ENCODE data around the gene PTPRF.
A peak's percentile ranks its signal among the peaks of the same experiment; 100 is the strongest.

The PTPRF gene

GRCh38 chr1:43552059-43552742 is 21.5 kb downstream of the PTPRF start:
- no peaks in the 10 kb centered on the region for H3K36me3 Mint-ChIP-seq
- peaks cover 13% of the 10 kb centered on the region for H3K4me1 Mint-ChIP-seq
- H3K9me3 Mint-ChIP-seq, result no peaks in the 10 kb centered on the region
- H3K27ac Mint-ChIP-seq, result no peak overlapping the region
- no peak overlapping the region for H3K4me3 Mint-ChIP-seq
- H3K27me3 Mint-ChIP-seq, result peaks cover 12% of the 10 kb centered on the region

DNA sequence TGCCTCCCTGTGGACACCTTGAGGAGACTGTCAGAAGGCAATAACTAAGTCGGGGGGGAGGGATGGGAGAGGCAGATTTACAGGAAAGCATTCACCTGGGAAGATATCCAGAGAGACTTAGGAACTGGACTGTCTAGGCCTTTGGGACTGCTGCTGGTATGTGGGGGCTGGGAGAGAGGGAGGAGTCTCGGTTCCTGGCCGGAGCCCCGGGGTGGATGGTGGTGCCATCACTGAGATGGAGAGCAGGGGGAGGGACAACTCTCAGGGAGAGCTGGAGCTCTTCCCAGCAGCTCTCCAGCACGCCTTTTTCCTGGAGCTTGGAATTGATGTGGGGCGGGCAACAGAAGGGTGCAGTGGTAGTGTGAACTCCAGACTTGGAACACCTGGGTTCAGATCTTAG is 22.1 kb downstream of the PTPRF start:
- H3K4me3 Mint-ChIP-seq, result no peak overlapping the region
- H3K27me3 Mint-ChIP-seq, result peaks cover 10% of the 10 kb centered on the region
- peaks cover 13% of the 10 kb centered on the region for H3K4me1 Mint-ChIP-seq
- no peak overlapping the region for H3K27ac Mint-ChIP-seq
- no peaks in the 10 kb centered on the region for H3K36me3 Mint-ChIP-seq
- H3K9me3 Mint-ChIP-seq, result no peaks in the 10 kb centered on the region

GRCh38 chr1:43554444-43554992 is 23.8 kb downstream of the PTPRF start:
- Mint-ChIP-seq H3K4me3 (no peak overlapping the region), H3K9me3 (no peaks in the 10 kb centered on the region)

GRCh38 chr1:43556782-43557181 is 26.1 kb downstream of the PTPRF start:
- H3K36me3 Mint-ChIP-seq, result no peaks in the 10 kb centered on the region
- H3K27me3 Mint-ChIP-seq, result no peaks in the 10 kb centered on the region
- H3K9me3 Mint-ChIP-seq, result no peaks in the 10 kb centered on the region
- peaks cover 4% of the 10 kb centered on the region for H3K4me1 Mint-ChIP-seq
- H3K4me3 Mint-ChIP-seq, result no peak overlapping the region
- no peak overlapping the region for H3K27ac Mint-ChIP-seq

More at GRCh38 chr1:43554444-43554992, 23.8 kb downstream of the PTPRF start:
- no peaks in the 10 kb centered on the region for H3K36me3 Mint-ChIP-seq
- peaks cover 13% of the 10 kb centered on the region for H3K4me1 Mint-ChIP-seq
- H3K27me3 Mint-ChIP-seq, result peaks cover 10% of the 10 kb centered on the region
- no peak overlapping the region for H3K27ac Mint-ChIP-seq

GRCh38 chr1:43557744-43558245 is 27.1 kb downstream of the PTPRF start:
- no peak overlapping the region for H3K4me3 Mint-ChIP-seq
- peaks cover 4% of the 10 kb centered on the region for H3K4me1 Mint-ChIP-seq
- no peak overlapping the region for H3K27ac Mint-ChIP-seq
- H3K27me3 Mint-ChIP-seq, result no peaks in the 10 kb centered on the region
- no peaks in the 10 kb centered on the region for H3K36me3 Mint-ChIP-seq
- H3K9me3 Mint-ChIP-seq, result no peaks in the 10 kb centered on the region

- H3K27ac Mint-ChIP-seq, result no peak overlapping the region
- H3K9me3 Mint-ChIP-seq, result no peaks in the 10 kb centered on the region
- H3K27me3 Mint-ChIP-seq, result peaks cover under 1% of the 10 kb centered on the region
- no peaks in the 10 kb centered on the region for H3K36me3 Mint-ChIP-seq
- no peak overlapping the region for H3K4me3 Mint-ChIP-seq
- H3K4me1 Mint-ChIP-seq, result peaks cover 4% of the 10 kb centered on the region
These were observed 27.7 kb downstream of the PTPRF start for GRCh38 chr1:43558346-43558841.

DNA sequence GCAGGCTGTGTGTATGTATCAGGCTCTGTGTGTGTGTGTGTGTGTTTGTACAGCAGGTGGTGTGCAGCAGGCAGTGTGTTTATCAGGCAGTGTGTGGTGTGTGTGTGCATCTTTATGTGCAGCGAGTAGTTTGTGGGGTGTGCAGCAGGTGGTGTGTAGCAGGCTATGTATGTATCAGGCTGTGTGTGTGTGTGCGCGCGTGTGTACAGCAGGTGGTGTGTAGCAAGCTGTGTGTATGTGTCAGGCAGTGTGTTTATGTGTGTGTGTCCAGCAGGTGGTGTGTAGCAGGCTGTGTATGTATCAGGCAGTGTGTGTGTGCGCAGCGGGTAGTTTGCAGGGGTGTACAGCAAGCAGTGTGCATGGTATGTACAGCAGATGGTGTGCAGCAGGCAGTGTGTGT is 29.0 kb downstream of the PTPRF start:
- Mint-ChIP-seq H3K27me3 (peaks cover 2% of the 10 kb centered on the region), H3K4me1 (no peaks in the 10 kb centered on the region), H3K36me3 (no peaks in the 10 kb centered on the region), H3K27ac (no peak overlapping the region), H3K4me3 (no peak overlapping the region), H3K9me3 (no peaks in the 10 kb centered on the region)

DNA sequence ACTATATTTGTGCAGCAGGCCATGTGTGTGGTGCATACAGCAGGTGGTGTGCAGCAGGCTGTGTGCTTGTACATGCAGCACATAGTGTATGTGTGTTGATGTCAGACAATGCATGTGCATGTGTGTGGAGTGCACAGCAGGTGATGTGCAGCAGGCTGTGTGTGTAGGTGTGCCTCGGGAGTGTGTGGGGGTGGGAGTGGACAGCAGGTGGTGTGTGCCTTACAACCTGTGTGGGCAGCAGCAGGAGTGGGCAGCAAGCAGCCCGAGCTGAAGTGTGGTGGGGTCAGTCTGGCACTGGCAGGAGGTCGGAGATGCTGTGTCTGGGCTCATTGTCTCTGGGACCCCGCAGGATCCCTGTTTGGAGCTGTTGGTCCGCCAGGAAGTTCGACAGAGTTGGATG is 29.6 kb downstream of the PTPRF start:
- H3K9me3 Mint-ChIP-seq, result no peaks in the 10 kb centered on the region
- H3K27me3 Mint-ChIP-seq, result peaks cover 2% of the 10 kb centered on the region
- no peak overlapping the region for H3K4me3 Mint-ChIP-seq
- H3K36me3 Mint-ChIP-seq, result no peaks in the 10 kb centered on the region
- no peak overlapping the region for H3K27ac Mint-ChIP-seq
- no peaks in the 10 kb centered on the region for H3K4me1 Mint-ChIP-seq

- peaks cover 8% of the 10 kb centered on the region for H3K27me3 Mint-ChIP-seq
- no peaks in the 10 kb centered on the region for H3K9me3 Mint-ChIP-seq
- peaks cover 4% of the 10 kb centered on the region for H3K4me1 Mint-ChIP-seq
- H3K4me3 Mint-ChIP-seq, result no peak overlapping the region
- H3K27ac Mint-ChIP-seq, result no peak overlapping the region
- no peaks in the 10 kb centered on the region for H3K36me3 Mint-ChIP-seq
These were observed 33.3 kb downstream of the PTPRF start for GRCh38 chr1:43563876-43564539.

DNA sequence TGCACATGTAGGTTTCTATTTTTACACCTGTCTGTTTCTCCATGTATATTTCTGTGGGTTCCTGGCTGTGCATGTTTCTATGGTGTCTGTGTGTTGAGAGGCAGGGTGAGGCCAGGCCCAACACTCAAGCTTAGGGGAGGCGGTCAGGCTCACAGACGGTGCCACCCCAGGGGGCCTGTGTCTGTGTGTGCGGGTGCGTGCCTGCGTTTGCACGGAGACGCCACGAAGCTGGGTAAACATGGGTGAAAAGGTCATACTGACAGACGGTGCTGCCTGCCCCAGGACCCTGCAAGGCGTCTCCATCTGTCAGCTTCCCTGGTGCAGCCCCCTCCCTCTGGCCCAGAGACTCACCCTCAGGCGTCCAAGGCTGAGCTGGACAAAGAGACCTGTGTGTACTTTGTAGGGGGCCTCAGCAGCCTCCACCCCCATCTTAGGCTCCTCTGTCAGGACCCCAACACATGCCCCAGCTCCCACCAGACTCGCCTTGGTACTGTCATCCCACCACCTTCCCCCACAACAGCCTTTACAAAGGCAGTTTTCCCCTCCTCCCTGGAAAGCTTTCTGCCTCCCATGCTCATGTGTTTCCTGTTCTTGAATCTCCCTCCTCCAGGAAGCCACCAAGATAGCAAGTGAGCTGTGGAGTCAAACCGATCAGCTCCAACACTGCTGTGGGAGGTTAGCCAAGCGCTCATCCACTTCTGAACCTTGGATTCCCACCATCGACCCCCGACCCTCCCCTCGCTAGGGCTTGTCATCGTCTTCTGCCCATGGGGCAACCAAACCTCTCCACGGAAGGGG is 34.1 kb downstream of the PTPRF start:
- Mint-ChIP-seq H3K9me3 (no peaks in the 10 kb centered on the region), H3K4me3 (peak overlapping the region; percentile 36), H3K36me3 (no peaks in the 10 kb centered on the region), H3K27ac (no peak overlapping the region), H3K27me3 (peaks cover 8% of the 10 kb centered on the region), H3K4me1 (peaks cover 4% of the 10 kb centered on the region)

DNA sequence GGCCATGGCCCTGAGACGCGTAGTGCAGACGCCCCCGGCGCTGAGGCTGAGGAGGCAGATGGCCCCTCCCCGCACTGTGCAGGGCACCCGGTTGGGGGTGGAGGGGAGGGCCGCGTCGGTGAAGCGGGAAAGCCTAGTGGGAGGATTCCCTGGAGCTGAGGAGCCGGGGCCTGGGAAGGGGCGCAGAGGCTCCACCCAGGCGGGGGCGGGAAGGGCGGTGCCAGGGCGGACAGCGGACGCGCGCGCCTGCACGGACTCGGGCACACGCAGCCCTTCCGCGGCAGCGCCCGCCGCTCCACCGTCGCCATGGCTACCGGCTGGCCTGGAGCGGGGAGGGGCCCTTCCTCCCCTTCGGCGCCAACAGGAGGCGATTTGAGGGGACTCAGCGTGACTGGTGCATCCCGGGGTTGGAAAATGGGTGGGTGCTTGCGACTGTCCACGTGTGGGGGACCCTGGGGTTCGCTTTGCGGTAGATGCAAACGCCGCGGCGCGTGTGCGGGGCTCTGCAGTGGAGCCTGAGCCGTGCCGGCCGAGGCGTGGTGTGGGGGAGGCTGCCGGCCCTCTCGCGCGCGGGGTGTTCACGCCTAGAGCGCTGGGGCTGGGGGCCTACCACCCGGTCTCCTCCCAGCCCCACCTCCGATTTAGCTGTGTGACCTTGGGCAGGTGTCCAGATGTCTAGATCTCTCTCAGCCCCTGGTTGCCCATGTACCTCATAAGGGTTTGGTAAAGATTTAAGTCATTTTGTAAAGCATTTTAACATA is 35.1 kb downstream of the PTPRF start:
- H3K9me3 Mint-ChIP-seq, result no peaks in the 10 kb centered on the region
- peaks cover 8% of the 10 kb centered on the region for H3K27me3 Mint-ChIP-seq
- peaks cover 4% of the 10 kb centered on the region for H3K4me1 Mint-ChIP-seq
- no peaks in the 10 kb centered on the region for H3K36me3 Mint-ChIP-seq
- peak overlapping the region; percentile 71 for H3K4me3 Mint-ChIP-seq
- no peak overlapping the region for H3K27ac Mint-ChIP-seq

- H3K4me3 Mint-ChIP-seq, result peak overlapping the region; percentile 71
These were observed 35.8 kb downstream of the PTPRF start for GRCh38 chr1:43566382-43567044.

DNA sequence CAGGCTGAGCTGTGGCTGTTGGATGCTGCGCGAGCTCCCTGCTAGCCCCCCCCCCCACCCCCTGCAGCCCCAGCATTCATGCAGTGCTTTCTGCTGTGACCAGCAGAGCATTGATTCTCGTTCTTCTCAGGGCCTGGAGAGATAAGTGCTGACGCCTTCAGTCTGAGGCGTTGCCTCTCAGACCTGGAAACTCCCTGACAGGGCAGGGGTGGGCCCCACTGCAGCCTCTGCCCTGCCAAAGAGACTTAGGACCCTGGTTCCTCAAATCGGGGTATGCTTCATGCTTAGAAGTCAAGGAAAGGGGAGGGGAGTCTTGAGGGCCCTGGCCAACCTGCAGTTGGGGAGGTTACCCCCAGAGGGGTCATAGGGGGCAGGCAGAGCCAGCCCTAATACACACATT is 38.5 kb downstream of the PTPRF start:
- peaks cover 4% of the 10 kb centered on the region for H3K4me1 Mint-ChIP-seq
- H3K36me3 Mint-ChIP-seq, result no peaks in the 10 kb centered on the region
- H3K9me3 Mint-ChIP-seq, result no peaks in the 10 kb centered on the region
- H3K4me3 Mint-ChIP-seq, result no peak overlapping the region
- H3K27me3 Mint-ChIP-seq, result peaks cover 6% of the 10 kb centered on the region
- no peak overlapping the region for H3K27ac Mint-ChIP-seq

More at GRCh38 chr1:43566382-43567044, 35.8 kb downstream of the PTPRF start:
- Mint-ChIP-seq H3K36me3 (no peaks in the 10 kb centered on the region), H3K9me3 (no peaks in the 10 kb centered on the region), H3K4me1 (peaks cover 4% of the 10 kb centered on the region), H3K27ac (no peak overlapping the region), H3K27me3 (peaks cover 8% of the 10 kb centered on the region)

GRCh38 chr1:43570277-43570676 is 39.6 kb downstream of the PTPRF start:
- no peaks in the 10 kb centered on the region for H3K36me3 Mint-ChIP-seq
- peaks cover 4% of the 10 kb centered on the region for H3K4me1 Mint-ChIP-seq
- H3K4me3 Mint-ChIP-seq, result no peak overlapping the region
- H3K27ac Mint-ChIP-seq, result no peak overlapping the region
- H3K9me3 Mint-ChIP-seq, result no peaks in the 10 kb centered on the region
- H3K27me3 Mint-ChIP-seq, result peaks cover 6% of the 10 kb centered on the region

Data from activated naive CD4-positive, alpha-beta T cell treated with anti-CD3 and anti-CD28 coated beads, Interleukin-2, amount 50 U/mL, for 24 hours (primary cell).